ENCODE data around the gene JUNB. TPM values are rescaled to one million over a fixed set of nuclear protein-coding genes. Genes with fewer than 3 reads are reported as not detected.

JUNB gene
- total and polyA plus RNA-seq, 2 of the 13 experiments (the other 11 are each of a cell fraction or from before 2014, with no cell fraction given), result 7.7 to 8.2 TPM

- TF ChIP-seq ARID4A (CRISPR knock-in tag; IDR thresholded peaks at IDR 0.05; ENCODE audit: borderline replicate concordance), result peak; percentile 74; the same call in 1 of the 2 replicates
- TF ChIP-seq BCL6 (CRISPR knock-in tag; IDR thresholded peaks at IDR 0.05), result no peak
- no peak for TF ChIP-seq NFRKB (IDR thresholded peaks at IDR 0.05)
- no peak for TF ChIP-seq NFAT5 (CRISPR knock-in tag; IDR thresholded peaks at IDR 0.05)
- TF ChIP-seq JUND (CRISPR knock-in tag; IDR thresholded peaks at IDR 0.05), result no peak
- no peak for TF ChIP-seq KDM4B (CRISPR knock-in tag; IDR thresholded peaks at IDR 0.05)
- no peak for TF ChIP-seq ZNF180 (CRISPR knock-in tag; IDR thresholded peaks at IDR 0.05; ENCODE audit: borderline replicate concordance, low read depth)
Observed at GRCh38 chr19:12774588-12775555, 16.4 kb upstream of the JUNB start, which contains the start of gene HOOK2 (continued).

Data from HepG2 (cell line).